ENCODE results near the gene ARVCF.

ARVCF gene

DNA sequence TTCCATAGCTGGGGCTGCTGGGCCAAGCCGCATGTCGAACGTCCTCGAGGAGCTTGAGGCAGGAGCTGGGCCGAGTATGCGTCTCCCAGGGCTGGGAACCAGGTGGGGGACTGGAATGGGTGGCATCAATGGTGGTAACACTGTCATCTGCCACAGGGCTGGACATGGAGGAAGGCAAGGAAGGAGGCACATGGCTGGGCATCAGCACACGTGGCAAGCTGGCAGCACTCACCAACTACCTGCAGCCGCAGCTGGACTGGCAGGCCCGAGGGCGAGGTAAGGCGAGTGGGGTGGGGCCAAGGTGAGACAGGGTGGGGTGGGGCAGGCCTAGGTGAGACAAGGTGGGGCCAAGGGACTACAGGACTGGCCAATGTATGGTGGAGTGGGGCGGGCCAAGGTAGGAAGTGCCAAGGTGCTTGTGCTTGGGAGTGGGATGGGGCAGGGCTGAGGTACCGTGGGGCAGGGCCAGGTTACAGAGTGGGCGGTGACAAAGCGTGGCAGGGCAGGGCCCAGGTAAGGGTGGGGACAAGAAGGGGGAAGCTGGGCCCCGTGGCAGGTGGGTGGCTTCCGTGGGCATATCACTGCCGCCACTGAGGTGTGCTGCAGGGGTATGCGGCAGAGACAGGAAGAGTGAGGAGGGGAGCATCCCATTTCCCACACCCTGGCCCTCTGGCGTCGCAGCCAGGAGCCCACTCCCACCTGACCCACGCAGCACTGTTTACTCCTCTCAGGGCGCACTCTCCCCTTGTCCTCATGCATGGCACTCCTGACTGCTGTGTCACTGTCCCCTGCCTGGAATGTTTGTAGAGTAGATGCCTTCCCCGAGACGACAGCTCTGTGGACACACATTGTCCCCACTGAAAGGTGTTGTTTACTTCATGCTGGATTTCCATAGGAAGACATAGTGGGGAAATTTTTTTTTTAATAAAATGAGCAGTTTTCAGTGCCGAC, 36.0 kb upstream of the ARVCF start:
- DNase-seq: no peak

DNA sequence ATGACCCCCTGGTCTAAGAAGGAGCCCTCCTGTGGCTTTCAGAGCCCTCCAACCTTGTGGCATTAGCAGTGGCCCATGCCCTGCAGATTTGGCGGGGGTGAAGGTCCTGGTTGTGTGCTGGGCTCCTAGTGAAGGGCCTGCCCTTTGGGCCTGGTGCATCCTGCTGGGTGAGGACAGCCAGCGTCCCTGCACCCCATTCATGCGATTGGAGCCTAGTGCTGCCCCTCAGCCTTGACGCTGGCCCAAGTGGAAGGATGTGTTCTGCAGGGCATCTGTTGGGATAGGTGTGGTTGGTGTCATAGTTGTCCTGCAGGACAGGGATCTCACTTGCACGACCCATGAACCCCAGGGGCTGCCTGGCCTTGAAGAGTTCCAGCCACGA, 35.3 kb upstream of the ARVCF start:
- no peak for DNase-seq

DNA sequence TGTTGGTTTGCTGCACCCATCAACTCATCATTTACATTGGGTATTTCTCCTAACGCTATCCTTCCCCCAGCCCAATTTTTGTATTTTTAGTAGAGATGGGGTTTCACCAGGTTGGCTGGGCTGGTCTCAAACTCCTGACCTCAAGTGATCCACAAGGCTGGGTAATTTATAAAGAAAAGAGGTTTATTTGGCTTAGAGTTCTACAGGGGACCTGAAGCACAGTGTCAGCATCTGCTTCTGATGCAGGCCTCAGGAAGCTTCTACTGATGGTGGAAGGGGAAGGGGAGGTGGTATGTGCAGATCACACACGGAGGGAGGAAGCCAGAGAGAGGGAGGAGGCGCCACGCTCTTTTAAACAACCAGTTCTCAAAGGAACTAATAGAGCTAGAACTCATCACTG, 30.1 kb upstream of the ARVCF start:
- DNase-seq: no peak

DNA sequence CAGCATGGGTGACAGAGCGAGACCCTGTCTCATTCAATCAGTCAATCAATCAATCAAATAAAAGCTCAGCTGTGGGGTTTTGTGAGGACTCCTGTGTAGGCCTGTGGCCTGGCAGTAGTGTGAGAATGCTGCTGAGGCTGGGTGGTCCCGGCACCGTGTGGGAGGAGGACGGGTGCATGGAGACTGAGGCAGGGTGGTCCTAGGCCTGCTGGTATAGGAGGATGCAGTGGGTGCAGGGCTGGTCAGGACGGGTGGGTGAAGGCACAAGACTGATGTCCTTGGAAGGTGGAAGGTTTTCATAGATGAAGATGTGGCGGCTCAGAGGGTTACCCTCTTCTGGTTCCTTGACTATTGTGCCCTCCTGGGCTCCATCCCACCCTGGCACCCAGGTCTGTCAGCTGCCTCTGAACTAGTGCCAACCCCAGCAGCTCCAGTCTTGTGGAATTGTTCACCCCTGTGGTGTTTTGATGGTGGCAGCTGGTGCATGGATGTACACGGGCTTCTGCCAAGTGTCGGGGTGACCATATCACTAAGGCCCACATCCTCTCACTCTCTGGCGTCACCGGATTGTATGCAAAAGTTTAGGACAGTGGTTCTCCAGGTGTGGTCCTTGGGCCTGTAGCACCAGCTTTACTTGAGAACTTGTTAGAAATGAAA, 28.0 kb upstream of the ARVCF start:
- no peak for DNase-seq

DNA sequence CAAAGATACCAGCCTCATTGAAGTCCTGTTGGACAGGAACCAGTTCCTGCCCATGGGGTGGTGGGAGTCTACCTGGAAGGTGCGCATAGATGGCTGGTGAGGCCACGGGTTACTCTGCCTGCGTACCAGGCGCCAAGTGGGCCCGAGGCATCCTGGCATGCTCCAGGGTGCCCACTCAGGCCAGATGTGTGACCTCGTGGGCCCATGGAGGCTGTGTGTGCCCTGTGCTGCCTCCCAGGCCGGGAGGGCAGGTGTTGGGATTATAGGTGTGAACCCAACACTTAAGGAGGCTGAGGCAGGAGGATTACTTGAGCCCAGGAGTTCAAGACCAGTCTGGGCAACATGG, 27.3 kb upstream of the ARVCF start:
- no peak for DNase-seq

DNA sequence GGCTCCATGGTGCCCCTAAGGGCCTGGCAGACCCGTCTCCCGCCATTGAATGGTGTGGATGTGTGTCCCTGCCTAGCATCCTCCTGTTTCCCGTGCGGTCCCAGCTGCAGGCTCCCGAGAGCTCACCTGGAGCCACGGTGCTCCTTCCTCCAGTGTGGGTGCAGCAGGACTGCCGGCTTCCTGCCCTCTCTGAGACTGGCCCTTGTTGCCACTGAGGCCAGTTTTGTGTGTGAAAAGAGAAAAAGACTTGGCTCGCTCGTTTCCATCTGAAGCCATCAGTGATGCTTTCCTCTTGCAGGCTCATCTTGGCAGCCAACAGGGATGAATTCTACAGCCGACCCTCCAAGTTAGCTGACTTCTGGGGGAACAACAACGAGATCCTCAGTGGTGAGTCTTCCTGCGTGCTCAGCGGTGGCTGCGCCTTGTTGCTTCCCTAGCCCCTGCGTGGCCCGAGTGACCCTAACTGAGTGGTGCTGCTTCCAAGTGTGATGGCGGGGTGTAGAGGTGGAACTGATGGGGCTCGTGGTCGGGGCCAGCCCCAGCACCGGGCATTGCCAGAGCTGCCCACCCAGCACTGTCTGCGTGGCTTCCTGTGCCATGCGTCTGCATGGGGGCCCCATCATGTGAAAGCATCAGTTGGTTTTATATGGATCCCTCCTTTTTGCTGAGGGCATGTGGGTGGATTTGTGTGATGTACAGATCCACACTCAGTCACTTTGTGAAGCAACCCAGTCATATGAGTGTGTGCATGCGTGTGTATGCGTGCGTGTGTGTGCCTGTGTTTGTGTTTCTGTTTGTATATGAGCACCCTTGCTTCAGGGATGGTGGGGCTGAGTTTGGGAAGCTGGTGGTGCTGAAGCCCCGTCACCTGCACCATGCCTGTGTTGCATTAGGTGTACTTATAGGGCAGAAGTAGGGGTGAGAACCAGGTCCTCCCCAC, 26.7 kb upstream of the ARVCF start:
- DNase-seq: no peak

DNA sequence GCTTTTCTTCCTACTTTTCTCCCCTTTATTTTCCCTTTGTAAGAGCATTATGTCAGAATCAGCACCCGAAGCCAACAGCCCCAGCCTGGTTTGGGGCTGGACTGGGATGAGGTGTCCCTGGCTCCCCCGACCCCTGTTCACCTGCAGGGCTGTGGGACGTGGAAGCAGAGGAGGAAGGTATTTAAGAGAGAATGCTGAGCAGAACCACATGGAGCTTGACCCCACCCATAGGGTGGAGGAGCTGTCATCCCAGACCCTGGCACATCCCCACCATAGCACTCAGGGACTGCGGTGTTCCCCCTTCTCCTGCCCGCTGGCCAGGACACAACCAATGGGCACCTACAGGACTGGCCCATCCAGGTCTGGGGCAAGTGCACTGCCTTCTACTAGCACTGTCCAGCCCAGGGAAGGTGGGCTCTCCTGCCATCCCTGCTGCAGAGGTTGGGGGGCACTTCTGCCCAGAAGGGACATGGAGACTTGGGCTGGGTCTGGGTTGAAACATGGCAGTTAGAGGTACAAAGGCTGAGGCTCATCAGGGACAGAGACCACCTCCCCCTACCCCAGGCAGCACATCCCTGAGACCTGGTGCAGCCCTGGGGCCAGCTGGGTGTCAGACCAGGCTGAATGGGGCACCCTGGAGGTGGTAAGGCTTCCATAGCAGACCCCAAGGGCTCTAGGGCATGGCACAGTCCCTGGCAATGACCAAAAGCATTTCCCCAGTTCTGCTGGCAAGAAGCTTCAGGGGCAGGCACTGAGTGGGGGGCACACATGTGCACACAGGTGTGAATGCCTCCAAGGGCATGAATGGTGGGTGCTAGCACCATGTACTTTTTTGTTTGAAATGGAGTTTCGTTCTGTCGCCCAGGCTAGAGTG, 23.9 kb upstream of the ARVCF start:
- no peak for DNase-seq

DNA sequence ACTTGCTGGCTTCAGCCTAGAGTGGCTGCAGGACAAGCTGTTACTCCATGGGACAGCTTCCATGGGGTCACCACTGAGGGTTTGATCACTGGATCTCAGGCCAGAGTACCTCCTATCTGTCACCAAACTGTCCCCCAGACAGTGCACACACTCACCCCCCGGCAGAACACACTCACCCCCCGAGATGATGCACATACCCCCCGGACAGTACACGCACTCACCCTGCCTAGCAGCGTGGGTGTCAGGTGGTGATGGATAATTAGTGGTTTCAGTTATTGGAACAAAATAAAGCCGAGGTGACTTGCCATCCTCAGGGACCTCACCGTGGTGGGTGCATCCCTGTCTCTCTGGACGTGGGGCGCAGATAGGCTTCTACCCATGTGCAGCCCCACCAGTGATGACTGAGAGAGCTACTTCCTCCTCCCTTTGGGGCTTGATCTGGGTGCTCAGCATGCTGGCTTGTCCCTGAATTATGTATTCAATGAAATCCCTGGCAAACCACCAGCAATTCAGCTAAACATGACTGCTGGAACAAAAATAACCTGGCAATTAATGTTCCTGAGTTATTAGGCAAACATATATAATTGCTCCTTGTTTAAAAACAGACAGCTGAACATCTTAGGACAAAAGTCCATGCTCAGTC, 23.2 kb upstream of the ARVCF start:
- DNase-seq: no peak

DNA sequence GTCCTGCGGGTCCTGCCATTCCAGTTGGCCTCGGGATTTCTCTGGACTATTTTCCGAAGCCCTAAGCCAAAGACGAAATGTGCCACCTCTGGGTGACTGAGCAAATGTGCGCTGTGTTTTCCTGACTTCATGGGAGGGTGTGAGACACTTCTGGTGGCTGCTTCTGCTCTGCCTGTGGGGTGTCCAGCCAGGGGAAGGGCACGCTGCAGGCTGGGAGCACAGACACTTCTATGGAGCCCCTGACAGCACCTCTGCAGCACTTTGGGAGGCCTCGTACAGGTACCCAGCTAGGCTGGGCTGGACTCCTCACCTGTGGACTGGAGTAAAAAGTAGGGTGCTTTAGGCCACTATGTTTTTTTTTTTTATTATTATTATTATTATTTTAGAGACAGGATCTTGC, 22.0 kb upstream of the ARVCF start:
- no peak for DNase-seq

DNA sequence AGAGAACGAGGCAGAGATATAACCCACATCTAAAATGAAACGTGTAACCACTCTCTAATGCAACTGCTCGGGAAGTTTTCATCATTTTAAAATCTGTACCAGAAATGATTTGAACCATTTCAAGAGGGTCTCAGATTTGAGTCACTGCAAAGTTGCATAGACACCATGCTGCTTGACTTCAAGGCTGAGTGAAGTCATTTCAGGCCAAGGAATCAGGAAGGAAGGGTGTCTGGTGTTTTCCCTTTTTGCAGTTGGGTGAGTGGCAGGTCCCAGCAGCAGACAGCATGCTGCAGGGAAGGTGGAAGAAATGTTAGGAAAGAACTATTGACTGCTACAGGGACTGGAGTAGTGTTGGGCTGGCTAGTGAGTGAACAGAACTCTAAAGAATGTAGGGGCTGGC, 20.8 kb upstream of the ARVCF start:
- no peak for DNase-seq

DNA sequence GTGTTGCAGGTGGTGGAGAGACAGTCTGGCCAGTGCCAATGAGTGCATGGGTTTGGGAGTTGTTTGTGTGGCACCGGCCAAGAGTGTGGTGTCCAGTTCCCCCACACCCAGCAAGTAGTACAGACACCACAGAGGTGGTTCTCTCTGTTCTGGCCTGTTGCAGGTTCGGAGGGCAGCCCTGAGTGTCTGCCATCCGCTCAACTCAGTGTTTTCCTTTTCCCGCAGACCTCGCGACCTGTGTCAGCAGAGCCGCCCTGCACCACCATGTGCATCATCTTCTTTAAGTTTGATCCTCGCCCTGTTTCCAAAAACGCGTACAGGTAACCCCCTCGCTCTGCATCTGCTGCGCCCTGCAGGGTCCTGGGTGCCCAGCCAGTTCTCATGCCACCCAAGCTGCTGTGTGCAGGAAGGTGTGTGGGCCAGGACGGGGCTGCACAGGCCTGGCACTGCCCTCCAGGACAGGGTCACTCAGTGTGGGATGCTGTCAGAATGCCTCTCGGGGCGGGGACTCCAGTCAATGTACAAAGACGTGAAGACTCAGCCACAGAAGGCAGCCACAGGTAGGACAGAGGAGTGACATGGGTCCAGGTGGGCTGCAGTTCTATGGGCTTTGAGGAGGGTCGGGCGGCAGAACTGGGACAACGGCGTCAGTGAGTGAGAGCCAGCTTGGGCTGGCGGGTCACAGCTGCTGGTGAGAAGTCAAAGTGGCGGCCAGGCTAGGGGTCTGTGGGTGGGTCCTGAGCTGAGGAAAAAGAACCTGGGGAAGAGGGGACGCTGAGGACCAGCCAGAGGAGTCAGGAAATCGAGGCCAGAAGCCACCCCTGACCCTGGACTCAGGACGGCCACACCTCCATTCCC, 20.1 kb upstream of the ARVCF start:
- no peak for DNase-seq

DNA sequence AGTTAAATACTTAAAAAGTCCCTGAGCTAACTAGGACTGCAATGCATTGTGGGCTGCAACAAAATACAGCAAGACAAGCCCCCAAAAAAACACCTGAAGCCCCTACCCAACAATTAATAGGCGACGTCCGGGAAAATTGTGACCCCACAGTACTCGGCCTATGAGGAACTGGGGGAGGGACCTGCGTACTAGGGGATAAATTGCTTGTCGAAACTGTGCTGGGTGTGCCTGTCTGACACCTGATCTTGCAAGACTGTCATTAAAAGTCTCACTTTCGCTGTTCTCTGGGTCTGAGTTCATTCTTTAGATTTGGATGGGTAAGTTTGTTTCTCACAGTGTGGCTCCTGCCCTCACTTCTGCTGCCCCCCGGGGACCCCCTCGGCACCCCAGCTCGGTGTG, 19.5 kb upstream of the ARVCF start:
- DNase-seq: no peak

DNA sequence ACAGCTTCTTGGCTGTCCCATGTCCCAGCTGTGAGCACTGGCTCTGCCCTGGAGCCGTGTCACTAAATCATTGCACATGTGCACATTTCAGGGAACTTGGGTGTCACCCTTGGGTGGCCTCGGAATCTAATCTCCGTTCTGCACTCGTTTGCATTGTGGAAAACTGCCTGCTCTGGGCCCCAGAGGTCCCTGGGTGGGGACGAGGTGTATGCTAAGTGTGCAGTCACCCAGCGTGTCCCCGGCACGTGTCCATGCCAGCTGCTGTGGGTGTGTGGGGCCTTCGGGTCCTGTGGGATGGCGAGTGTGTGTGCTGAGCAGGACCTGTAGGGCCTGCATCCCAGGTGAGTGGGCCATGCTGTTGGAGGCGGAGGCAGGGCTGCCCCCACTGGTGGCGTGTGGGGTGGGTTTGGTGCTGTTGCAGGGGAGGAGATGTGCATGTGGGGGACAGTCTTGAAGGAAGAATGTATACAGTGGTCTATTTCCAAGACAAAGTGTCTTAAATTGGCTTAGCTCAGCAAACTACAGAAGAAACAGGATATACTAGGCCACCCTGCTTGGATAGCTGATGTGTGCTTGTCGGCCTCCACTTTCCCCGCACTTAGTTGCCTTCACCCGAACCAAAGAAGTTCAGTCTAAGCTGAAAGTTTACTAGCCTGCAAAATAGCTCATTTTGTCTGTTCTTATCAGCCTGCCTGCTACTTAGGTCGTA, 18.9 kb upstream of the ARVCF start:
- DNase-seq: no peak

DNA sequence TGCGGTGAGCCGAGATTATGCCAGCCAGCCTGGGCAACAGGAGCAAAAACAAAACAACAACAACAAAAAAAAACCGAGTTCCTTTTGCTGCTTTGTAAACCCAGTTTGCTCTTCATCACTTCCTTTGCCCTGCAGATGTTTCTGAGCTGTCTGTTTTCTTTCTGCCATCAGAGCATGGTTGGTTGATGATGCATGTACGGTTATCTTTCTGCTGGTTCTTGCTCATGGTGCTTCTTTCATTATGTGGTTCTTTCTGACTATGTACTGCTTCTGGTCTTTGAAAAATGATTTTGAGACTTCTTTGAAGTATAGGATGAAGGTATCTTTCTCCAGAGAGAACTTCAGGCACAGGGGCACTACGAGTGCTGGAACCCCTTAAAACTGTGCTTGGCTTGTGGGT, 17.5 kb upstream of the ARVCF start:
- DNase-seq: no peak

DNA sequence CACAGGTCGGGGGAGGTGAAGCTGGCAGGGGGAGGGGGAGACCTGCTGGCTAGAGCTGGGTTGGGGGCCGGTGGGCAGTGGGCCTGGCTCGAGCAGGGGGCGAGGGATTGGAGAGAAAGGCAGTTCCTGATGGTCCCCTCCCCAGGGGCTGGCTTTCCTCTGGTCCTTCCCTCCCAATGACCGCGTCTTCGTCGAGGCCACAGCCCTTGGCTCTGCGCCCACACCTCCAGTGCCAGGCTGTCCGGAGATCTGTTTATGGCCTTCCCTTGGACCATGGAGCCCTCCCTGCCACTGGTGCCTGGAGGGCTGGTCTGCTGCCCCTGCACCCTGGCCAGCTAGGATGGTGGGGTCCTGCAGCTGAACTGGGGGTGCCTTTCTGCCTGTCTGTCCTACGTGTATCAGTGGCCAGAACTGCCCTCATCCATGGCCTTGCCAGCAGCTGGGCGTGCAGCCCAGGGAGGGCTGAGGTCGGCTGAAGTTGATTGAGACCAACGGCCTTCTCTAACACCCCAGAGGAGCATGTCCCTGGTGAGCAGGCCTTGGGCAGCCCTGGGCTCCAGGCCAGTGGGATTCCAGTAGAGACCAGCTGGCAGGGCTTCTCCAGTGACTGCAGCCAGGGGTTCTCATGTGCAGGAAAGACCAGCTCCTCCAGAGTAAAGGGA, 16.6 kb upstream of the ARVCF start:
- DNase-seq: no peak

DNA sequence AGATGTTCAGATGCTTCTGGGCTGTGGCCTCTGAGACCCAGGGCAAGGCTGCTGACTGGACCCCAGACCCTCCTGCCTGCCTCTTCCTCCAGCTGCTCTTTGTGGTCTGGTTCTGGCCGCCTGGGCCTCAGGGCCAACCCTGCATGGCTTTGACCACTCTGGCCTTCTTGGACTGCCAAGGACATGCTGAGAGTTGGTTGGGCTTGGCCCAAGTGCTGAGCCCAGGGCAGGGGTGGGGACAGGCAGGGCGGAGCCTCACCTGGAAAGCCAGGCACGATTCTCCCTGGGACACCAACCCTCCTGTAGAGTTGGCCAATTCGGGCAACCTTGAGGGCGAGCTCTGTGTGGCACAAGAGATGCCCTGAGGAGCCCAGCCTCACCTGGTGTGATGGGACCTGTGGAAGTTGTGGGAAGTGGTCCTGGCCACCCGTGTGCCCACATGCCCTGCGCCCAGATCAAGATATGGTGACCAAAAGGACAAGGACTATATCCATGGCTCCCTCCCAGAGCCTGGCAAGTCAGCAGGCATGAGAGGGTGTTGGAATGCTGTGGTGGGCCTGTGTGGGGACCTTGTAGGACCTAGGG, 15.9 kb upstream of the ARVCF start:
- DNase-seq: no peak

DNA sequence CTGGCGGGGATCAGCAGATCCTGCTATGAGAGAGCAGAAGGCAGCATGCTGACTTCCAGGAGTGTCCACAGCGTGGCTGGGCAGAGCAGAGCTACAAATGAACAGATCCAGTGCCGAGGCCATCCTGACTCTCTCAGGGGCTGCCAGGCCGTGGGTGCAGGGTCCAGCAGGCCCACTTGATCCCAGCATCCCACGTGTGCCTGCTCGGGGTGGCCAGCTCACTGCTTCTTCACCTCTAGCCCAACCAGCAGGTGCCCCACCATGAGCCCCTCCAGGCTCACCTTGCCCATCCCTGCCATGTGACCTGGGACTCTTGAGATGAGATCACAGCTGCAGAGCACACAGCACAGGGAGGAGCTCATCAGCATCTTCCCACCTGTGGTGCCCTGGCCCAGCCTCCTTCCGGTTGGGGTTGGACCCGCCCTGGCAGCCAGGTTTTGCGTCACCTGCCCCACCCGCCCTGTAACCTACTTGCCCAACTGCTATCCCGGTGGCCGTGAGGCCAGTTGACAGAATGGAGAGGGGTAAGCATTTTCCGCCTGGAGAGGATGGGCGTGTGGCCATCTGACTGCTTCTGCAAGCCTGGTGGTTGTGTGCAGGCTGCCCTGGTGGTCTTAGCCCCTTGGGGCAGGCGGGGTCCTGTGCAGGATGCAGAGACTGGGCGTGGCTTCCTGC, 15.2 kb upstream of the ARVCF start:
- no peak for DNase-seq

DNA sequence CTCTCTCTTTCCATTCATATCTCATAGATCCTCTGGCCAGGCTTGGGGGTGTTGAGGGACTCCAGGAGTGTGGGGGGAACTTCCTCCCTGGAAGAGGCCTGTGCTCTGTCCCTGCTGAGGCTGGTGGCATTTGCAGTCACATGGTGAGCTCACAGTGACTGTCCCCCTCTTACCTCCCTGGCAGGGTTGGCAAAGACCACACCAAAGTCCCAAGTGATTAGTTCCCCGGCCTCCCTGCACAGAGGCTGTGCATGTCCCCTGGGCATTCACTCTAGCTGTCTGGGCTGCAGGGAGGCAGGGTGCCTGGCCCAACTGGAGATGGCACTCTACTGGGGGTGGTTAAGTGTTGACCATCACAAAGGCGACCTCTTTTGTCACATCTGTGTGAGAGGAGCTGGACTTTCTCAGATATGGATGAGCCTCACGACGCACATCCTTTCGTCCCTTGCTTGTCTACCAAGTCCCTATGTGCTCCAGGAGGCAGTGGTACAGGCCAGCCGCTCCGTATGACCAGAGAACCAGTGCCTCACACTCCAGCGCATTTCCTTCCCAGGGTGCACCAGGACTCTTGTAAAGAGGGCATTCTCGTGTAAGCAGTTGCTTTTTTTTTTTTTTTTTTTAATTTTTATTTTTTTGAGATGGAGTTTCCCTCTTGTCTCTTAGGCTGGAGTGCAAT, 13.1 kb upstream of the ARVCF start:
- DNase-seq: no peak
